ENCODE results near the gene MLLT3.

MLLT3 gene

GRCh38 chr9:20376042-20376441 is 246.3 kb downstream of the MLLT3 start:
- DNase-seq = no peak

- no peak for DNase-seq
These were observed 249.0 kb downstream of the MLLT3 start for GRCh38 chr9:20373263-20373662.

GRCh38 chr9:20369391-20369790 is 252.9 kb downstream of the MLLT3 start:
- no peak for DNase-seq

GRCh38 chr9:20367855-20368254 is 254.4 kb downstream of the MLLT3 start:
- DNase-seq = no peak

- DNase-seq = no peak
These were observed 257.3 kb downstream of the MLLT3 start for GRCh38 chr9:20364959-20365358.

GRCh38 chr9:20363233-20363632 is 259.1 kb downstream of the MLLT3 start:
- no peak for DNase-seq

- no peak for DNase-seq
These were observed 260.4 kb downstream of the MLLT3 start for GRCh38 chr9:20361656-20362570.

GRCh38 chr9:20361229-20361628 is 261.1 kb downstream of the MLLT3 start:
- DNase-seq = no peak

GRCh38 chr9:20358207-20358606 is 264.1 kb downstream of the MLLT3 start:
- peak; percentile 9 for DNase-seq

- peak; percentile 13 for DNase-seq
These were observed 265.3 kb downstream of the MLLT3 start for GRCh38 chr9:20357037-20357432.

- peak; percentile 90 for DNase-seq
These were observed 265.8 kb downstream of the MLLT3 start for GRCh38 chr9:20356403-20357036.

- DNase-seq = peak; percentile 93
These were observed 267.3 kb downstream of the MLLT3 start for GRCh38 chr9:20355022-20355421.

- peak; percentile 57 for DNase-seq
These were observed 268.2 kb downstream of the MLLT3 start for GRCh38 chr9:20353931-20354652.

GRCh38 chr9:20353524-20353923 is 268.8 kb downstream of the MLLT3 start:
- DNase-seq = no peak

- peak; percentile 31 for DNase-seq
These were observed 269.7 kb downstream of the MLLT3 start for GRCh38 chr9:20352591-20352990.

GRCh38 chr9:20351715-20352114 is 270.6 kb downstream of the MLLT3 start:
- no peak for DNase-seq

- no peak for DNase-seq
These were observed 272.7 kb downstream of the MLLT3 start for GRCh38 chr9:20349568-20349967.

- no peak for DNase-seq
These were observed 279.0 kb downstream of the MLLT3 start for GRCh38 chr9:20343325-20343724.

GRCh38 chr9:20340511-20340861 is 281.8 kb downstream of the MLLT3 start:
- DNase-seq = peak; percentile 41

GRCh38 chr9:20335668-20336332 is 286.5 kb downstream of the MLLT3 start:
- no peak for DNase-seq

- DNase-seq = no peak
These were observed 288.3 kb downstream of the MLLT3 start for GRCh38 chr9:20333991-20334390.

- DNase-seq = no peak
These were observed 291.1 kb downstream of the MLLT3 start for GRCh38 chr9:20331095-20331685.

Measured in fibroblast of skin of back (primary cell).